Heart right ventricle (tissue), 16 donors: ENCODE measurements around the gene DCST2. TPM values are rescaled to one million over a fixed set of nuclear protein-coding genes. Genes with fewer than 3 reads are reported as not detected.

Experiments used
- ATAC-seq, 8 donors: fragments of 200-7000 bp; cut with Tn5 transposase; one replicate each; pipeline ENCODE4 v1.9.1; 2020; ENCODE audit warnings: mild to moderate bottlenecking in 8 of 8, moderate library complexity in 8 of 8, moderate number of reproducible peaks in 1 of 8
- DNase-seq, 2 donors: peaks; one replicate each; pipeline ENCODE4 v3.0.0-alpha.2; 2020
- H3K27ac ChIP-seq, 10 donors: fragments of 200-600 bp; sonication (generic) in 2 of 10; one replicate each; pipeline versions ENCODE4 v1.5.0 to v1.8.0; 2020 to 2022; ENCODE audit warnings: mild to moderate bottlenecking in 3 of 10
- H3K27me3 ChIP-seq, 7 donors: fragments of 200-600 bp; one replicate each; pipeline ENCODE4 v1.8.0; 2021 to 2022; ENCODE audit warnings: mild to moderate bottlenecking in 2 of 7
- H3K36me3 ChIP-seq, 9 donors: fragments of 200-600 bp; sonication (generic) in 1 of 9; one replicate each; pipeline versions ENCODE4 v1.5.0 to v1.8.0; 2020 to 2022; ENCODE audit warnings: mild to moderate bottlenecking in 2 of 9
- H3K4me1 ChIP-seq, 9 donors: fragments of 200-600 bp; sonication (generic) in 1 of 9; one replicate each; pipeline versions ENCODE4 v1.5.0 to v1.8.0; 2020 to 2022; ENCODE audit warnings: mild to moderate bottlenecking in 4 of 9
- H3K4me3 ChIP-seq, 10 donors: fragments of 200-600 bp; sonication (generic) in 2 of 10; one replicate each; pipeline versions ENCODE4 v1.5.0 to v1.8.0; 2020 to 2022; ENCODE audit warnings: mild to moderate bottlenecking in 7 of 10, moderate library complexity in 2 of 10
- H3K9me3 ChIP-seq, 11 donors: fragments of 200-600 bp in 10 of 11; sonication (generic) in 2 of 11; one replicate each; pipeline versions ENCODE4 v1.5.0 to v1.8.0; 2013 to 2022; ENCODE audit warnings: mild to moderate bottlenecking in 2 of 11, control low read depth in 1 of 11, moderate library complexity in 1 of 11
- CTCF ChIP-seq, 9 donors: fragments of 200-600 bp; sonication (generic) in 2 of 9; IDR thresholded peaks; one replicate each; pipeline versions ENCODE4 v1.5.0 to v1.8.0; 2021 to 2022; ENCODE audit warnings: antibody characterized with exemption in 9 of 9, mild to moderate bottlenecking in 5 of 9, moderate library complexity in 1 of 9
- WGBS, 2 donors: extraction: QIAGEN DNeasy Blood & Tissue Kit; methylation state at CpG; one replicate each; pipeline ENCODE4 v1.1.7; 2013; ENCODE audit warnings: inconsistent platforms in 1 of 2; 5-methylcytosine and 5-hydroxymethylcytosine counted together
- intact Hi-C, 10 donors: fragments of 100-400 bp; cut with DNase I; formaldehyde crosslinking; loops; one replicate each; pipeline versions ENCODE4 v1.11.1 to v1.14.2; 2022
- polyA plus RNA-seq, 2 donors: library from polyadenylated mRNA; stranded (reverse); fragments of 200-250 nt; gene quantifications; one replicate each; pipeline ENCODE4 v1.2.3, GENCODE V29; 2013
- total RNA-seq, 10 donors: library from RNA; stranded (reverse); fragmentation: NEBNext Ultra II Directional in 3 of 10; extraction: Animal tissue kit (Norgen Biotek cat#: 25700) in 3 of 10; gene quantifications; one replicate each; pipeline versions ENCODE4 v1.2.1 to v1.2.4, GENCODE V29; 2021 to 2023
- donor health status: Arrhythmogenic right ventricular cardiomyopathy.
- donor health status: ischemic (EF 13 %, LVEDD 7.1; RV severe dilation, severe dysfunction).
- donor health status: healthy with polysubstance abuse.
- donor health status: DM: no; HTN: yes; CAD: no.
- donor health status: DM: no; HTN: no; CAD: no.
- donor health status: ischemic (EF 25% LVEDD 6.9; RV normal size, moderate dysfunction).
- donor health status: ischemic (EF 25% LVEDD 5.7; RV mildly dilated, moderate dysfunction).
- donor health status: healthy.
- donor health status: DM: yes; HTN: yes; CAD: no.
- donor health status: Ischemic cardiomyopathy.
- donor health status: ischemic (EF 35%, LVEDD 5.7; RV mildly dilated, moderate dysfunction).
- donor health status: nonischemic (EF 11% LVEDD 7.7; RV severe dilation, severe dysfunction).
- donor health status: DM: yes; HTN: yes; CAD: no.
- donor health status: PGD.
- donor health status: ischemic (EF 29% LVEDD 5.4; RV normal size, mild dysfunction).
- donor health status: nonischemic (EF 23%, LVEDD 6.1; RV moderate dilation, normal function).

The DCST2 gene
- total and polyA plus RNA-seq, 12 donors: 0.15 to 1.8 (median 0.32) TPM; not detected in 1

- intact Hi-C loops: no loop called here
These were observed 9.7 kb upstream of the DCST2 start for GRCh38 chr1:155043301-155043702.

GRCh38 chr1:155042789-155043188, 9.2 kb upstream of the DCST2 start:
- H3K9me3 ChIP-seq: no peaks in the 10 kb centered on the region
- no peak for DNase-seq
- no peaks in the 10 kb centered on the region for H3K27me3 ChIP-seq
- no peak for ATAC-seq
- intact Hi-C loops: no loop called here
- TF ChIP-seq CTCF (IDR thresholded peaks at IDR 0.05): no peak
- H3K27ac ChIP-seq: no peak overlapping the region
- WGBS, 2 donors: 81 to 83% methylated on average over 5 of the region's 5 CpGs
- H3K36me3 ChIP-seq: no peaks in the 10 kb centered on the region
- no peak overlapping the region for H3K4me3 ChIP-seq
- peaks cover 2 to 23% (median 10%) of the 10 kb centered on the region in 9 donors for H3K4me1 ChIP-seq

More at GRCh38 chr1:155043301-155043702, 9.7 kb upstream of the DCST2 start:
- Histone ChIP-seq H3K27me3 (no peaks in the 10 kb centered on the region), H3K4me3 (no peak overlapping the region), H3K36me3 (no peaks in the 10 kb centered on the region), H3K9me3 (no peaks in the 10 kb centered on the region), H3K27ac (no peak overlapping the region), H3K4me1 (peaks cover 2 to 22% (median 10%) of the 10 kb centered on the region in 9 donors)
- 81 to 82% methylated on average over 12 of the region's 12 CpGs for WGBS, 2 donors
- ATAC-seq (no peak), DNase-seq (no peak)
- TF ChIP-seq CTCF (IDR thresholded peaks at IDR 0.05): no peak

- WGBS, 2 donors: 89 to 93% methylated on average over 14 of the region's 14 CpGs
- no peak for DNase-seq
These were observed 6.9 kb upstream of the DCST2 start for GRCh38 chr1:155040358-155041093.

GRCh38 chr1:155039308-155039669, 5.7 kb upstream of the DCST2 start:
- 79% methylated on average over 4 of the region's 4 CpGs for WGBS, 2 donors
- intact Hi-C loops: no loop called here
- TF ChIP-seq CTCF (IDR thresholded peaks at IDR 0.05): no peak
- H3K36me3 ChIP-seq: no peaks in the 10 kb centered on the region
- ATAC-seq (no peak), DNase-seq (no peak)
- no peak overlapping the region for H3K27ac ChIP-seq
- peaks cover 0 to 24% (median 2%) of the 10 kb centered on the region in 9 donors for H3K4me1 ChIP-seq
- H3K27me3 ChIP-seq: no peaks in the 10 kb centered on the region
- no peaks in the 10 kb centered on the region for H3K9me3 ChIP-seq
- no peak overlapping the region for H3K4me3 ChIP-seq

More at GRCh38 chr1:155040358-155041093, 6.9 kb upstream of the DCST2 start:
- H3K27me3 ChIP-seq: no peaks in the 10 kb centered on the region
- H3K4me3 ChIP-seq: no peak overlapping the region
- ATAC-seq: no peak
- H3K9me3 ChIP-seq: no peaks in the 10 kb centered on the region
- TF ChIP-seq CTCF (IDR thresholded peaks at IDR 0.05): no peak
- peaks cover 2 to 36% (median 10%) of the 10 kb centered on the region in 9 donors for H3K4me1 ChIP-seq
- H3K27ac ChIP-seq: no peak overlapping the region
- no peaks in the 10 kb centered on the region for H3K36me3 ChIP-seq
- intact Hi-C loops: no loop called here
